AG04449 (cell line): ENCODE results near the gene SF3B5.

Experiments used
- CTCF ChIA-PET: fragments of 350-600 bp; formaldehyde crosslinking; extraction: SDS; loops from one replicate; lab custom pipeline; 2021; ENCODE audit warnings: antibody characterized with exemption; lab: Yijun Ruan, JAX
- POLR2A ChIA-PET: fragments of 400-600, 350-600 bp; formaldehyde crosslinking; extraction: SDS; loops from one replicate; lab custom pipeline; 2020; ENCODE audit warnings: antibody characterized with exemption, inconsistent platforms; lab: Yijun Ruan, JAX
- DNase-seq: peaks from one replicate; pipeline ENCODE4 v3.0.0-alpha.2; 2010; ENCODE audit warnings: low read depth, low spot score
- H3K4me3 ChIP-seq: 2 replicates; pipeline ENCODE4 v1.5.1; 2011; ENCODE audit warnings: low read depth, mild to moderate bottlenecking, control low read depth, low read length
- TF ChIP-seq, protein P1 (sequence below): IDR thresholded peaks from one replicate; pipeline ENCODE4 v1.5.1; 2011; ENCODE audit warnings: mild to moderate bottlenecking, moderate library complexity, low read length, control low read depth, inconsistent platforms; ENCODE audit not compliant: insufficient read depth; ENCODE audit errors: missing control alignments

SF3B5 gene

DNA sequence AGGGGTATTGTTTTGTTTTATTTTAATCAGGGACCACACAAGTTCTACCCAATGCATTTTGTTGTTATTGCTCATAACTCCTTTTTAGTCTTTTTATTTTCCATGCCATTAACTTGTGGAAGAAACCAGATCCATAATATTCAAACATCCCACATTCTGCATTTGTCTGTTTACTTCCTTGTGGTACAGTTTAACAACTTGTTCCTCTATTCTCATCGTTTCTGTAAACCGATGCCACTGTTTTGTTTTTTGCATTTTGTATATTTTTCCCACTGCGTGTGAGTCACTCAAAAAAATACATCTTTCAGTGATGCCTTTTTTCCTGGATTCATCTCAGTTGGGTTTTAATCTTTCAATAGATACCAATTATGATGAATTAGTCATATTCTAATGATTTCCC, 22.3 kb downstream of the SF3B5 start:
- CTCF ChIA-PET = interaction anchor here (1.2 kb wide), 2 partner anchors 15 to 60 kb away, joined by 3 read pairs; no protein-coding TSS in a partner anchor
- DNase-seq = no peak
- TF ChIP-seq, protein P1, sequence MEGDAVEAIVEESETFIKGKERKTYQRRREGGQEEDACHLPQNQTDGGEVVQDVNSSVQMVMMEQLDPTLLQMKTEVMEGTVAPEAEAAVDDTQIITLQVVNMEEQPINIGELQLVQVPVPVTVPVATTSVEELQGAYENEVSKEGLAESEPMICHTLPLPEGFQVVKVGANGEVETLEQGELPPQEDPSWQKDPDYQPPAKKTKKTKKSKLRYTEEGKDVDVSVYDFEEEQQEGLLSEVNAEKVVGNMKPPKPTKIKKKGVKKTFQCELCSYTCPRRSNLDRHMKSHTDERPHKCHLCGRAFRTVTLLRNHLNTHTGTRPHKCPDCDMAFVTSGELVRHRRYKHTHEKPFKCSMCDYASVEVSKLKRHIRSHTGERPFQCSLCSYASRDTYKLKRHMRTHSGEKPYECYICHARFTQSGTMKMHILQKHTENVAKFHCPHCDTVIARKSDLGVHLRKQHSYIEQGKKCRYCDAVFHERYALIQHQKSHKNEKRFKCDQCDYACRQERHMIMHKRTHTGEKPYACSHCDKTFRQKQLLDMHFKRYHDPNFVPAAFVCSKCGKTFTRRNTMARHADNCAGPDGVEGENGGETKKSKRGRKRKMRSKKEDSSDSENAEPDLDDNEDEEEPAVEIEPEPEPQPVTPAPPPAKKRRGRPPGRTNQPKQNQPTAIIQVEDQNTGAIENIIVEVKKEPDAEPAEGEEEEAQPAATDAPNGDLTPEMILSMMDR = no peak

DNA sequence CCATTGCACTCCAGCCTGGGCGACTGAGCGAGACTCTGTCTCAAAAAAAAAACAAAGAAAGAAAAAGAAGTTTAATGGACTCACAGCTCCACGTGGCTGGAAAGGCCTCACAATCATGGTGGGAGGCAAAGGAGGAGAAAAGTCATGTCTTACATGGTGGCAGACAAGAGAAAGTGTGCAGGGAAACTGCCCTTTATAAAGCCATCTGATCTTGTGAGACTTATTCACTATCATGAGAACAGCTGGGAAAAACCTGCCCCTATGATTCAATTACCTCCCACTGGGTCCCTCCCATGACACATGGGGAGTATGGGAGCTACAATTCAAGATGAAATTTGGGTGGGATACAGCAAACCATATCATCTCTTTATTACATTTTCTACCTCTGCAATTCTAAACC, 25.9 kb downstream of the SF3B5 start:
- POLR2A ChIA-PET = no interaction called here
- CTCF ChIA-PET = no interaction called here
- no peak overlapping the region for H3K4me3 ChIP-seq
- TF ChIP-seq, protein P1 = no peak
- no peak for DNase-seq

More for the DNA sequence above, 22.3 kb downstream of the SF3B5 start:
- no peak overlapping the region for H3K4me3 ChIP-seq
- POLR2A ChIA-PET = no interaction called here

DNA sequence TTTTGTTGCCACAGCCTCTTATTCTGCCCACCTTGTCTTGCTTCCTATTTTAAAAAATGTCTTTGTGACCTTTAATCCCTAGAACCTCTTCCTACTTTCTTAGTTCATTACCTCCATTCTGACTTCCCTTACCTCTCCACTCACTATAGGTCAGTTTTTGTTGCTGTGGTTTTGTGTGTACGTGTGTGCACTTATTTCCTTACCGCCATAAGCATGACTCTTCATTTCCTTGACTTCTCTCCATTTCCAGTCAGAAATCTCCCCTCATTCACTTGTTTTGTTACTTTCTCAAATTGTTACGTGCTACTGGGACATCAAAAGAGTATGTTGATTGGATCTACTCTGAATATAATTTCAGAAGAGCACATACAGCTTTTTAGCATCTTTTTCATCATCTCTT, 26.6 kb downstream of the SF3B5 start:
- DNase-seq = no peak
- POLR2A ChIA-PET = no interaction called here
- CTCF ChIA-PET = no interaction called here
- H3K4me3 ChIP-seq = no peak overlapping the region
- TF ChIP-seq, protein P1 = no peak

DNA sequence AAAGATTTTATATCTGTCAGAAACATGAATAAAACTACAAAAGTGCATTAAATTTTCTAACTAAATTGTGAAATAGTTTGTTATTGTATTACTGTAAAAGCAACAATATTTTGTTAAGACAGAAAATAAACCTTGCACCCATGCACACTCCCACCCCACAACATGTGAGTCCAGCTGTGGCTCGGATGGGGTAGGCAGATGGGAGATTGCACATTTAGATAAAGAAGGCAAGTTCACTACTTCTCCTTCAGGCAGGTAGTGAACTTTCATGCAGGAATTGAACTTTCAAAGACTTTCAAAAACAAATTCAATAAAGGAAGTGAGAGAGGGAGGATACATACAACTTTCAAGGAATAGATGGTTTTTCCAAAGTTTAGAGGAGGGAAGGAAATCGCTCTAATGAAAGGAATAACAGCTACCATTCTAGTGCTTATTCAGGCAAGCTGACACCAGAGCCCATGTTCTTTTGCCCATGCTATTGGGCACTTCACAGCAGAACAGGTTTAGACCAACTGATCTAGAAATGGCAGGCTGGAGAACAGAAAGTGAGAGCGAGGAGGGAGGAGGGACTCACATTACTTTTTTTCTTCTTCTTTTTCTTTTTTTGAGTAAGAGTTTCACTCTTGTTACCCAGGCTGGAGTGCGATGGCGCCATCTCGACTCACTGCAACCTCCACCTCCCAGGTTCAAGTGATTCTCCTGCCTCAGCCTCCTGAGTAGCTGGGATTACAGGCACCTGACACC, 28.5 kb downstream of the SF3B5 start:
- no peak for DNase-seq
- ChIA-PET POLR2A (no interaction called here), CTCF (no interaction called here)
- TF ChIP-seq, protein P1 = no peak
- no peak overlapping the region for H3K4me3 ChIP-seq

DNA sequence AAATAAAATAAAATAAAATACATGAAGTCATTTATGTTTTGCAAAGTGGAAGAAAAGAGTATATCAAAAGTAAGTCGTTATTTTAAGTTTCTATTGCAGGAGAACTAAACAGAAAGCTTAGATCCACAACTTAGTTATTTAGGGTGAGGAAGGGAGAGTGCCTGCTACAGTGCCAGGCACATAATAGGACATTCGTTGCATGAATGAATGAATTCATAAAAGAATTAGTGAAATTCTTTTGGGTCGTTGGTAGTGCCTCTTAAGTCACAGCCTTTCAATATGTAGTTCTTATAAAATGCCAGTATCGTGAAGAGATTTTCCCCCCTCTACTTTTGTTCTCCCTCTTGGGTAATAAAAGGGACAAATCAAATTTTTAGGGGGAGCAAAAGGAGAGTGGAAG, 29.1 kb downstream of the SF3B5 start:
- CTCF ChIA-PET = no interaction called here
- TF ChIP-seq, protein P1 = no peak

DNA sequence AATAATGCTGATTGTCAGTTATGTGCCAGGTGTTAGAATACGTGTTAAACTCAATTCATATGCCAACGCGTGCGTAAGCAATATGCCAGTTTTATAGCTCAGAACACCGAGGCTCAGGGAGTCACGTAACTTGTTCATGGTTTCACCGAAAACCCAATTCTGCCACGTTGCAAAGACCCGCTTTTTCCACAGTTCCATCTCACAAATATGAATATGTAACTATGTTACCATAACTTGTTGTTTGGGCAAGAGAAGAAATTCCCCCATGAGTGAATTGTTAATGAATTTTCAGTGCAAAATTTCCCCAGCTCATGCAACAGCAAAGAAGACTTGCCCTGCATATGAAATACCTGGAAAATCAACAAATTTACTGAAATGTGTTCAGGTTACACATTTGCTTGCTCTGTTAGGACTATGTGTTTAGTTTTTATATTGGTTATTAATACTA, 30.1 kb downstream of the SF3B5 start:
- POLR2A ChIA-PET = no interaction called here
- no peak overlapping the region for H3K4me3 ChIP-seq
- TF ChIP-seq, protein P1 = no peak
- CTCF ChIA-PET = no interaction called here
- no peak for DNase-seq

More for the DNA sequence above, 29.1 kb downstream of the SF3B5 start:
- DNase-seq = no peak
- POLR2A ChIA-PET = no interaction called here
- no peak overlapping the region for H3K4me3 ChIP-seq
